Kidney capillary endothelial cell (primary cell): ENCODE data around the gene STEAP2.
"Not testable (repeated sequence)": the region's sequence is repeated elsewhere in the genome, so short reads cannot be mapped to it uniquely, and the experiment has no call there.

ENCODE experiments used
- DNase-seq: peaks from one replicate; pipeline ENCODE4 v3.0.0-alpha.2; 2018; ENCODE audit warnings: low spot score

Gene STEAP2

DNA sequence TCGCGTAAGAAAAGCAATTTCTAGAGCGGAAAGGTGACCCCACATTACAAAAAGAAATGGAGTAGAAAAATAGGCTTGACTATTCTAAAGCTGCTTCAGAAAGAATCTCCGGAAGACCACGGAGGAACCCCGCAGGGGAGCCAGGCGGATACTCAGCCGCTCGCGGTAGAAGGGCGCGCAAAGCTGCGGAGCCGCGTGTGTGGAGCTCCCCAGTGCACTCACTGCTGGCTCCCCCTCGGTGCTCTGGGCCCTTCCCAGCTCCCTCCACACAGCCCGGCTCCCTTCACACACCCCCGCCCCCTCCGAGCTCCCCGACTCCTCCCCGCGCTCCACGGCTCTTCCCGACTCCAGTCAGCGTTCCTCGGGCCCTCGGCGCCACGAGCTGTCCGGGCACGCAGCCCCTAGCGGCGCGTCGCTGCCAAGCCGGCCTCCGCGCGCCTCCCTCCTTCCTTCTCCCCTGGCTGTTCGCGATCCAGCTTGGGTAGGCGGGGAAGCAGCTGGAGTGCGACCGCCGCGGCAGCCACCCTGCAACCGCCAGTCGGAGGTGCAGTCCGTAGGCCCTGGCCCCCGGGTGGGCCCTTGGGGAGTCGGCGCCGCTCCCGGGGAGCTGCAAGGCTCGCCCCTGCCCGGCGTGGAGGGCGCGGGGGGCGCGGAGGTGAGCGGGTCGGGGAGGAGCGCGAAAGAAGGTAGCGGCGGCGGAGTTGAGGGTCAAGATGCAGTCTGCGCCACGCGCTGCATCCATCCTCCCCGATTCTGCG lies at the start of gene STEAP2:
TSS of gene STEAP2 (plus strand) at position 350 of the 758 bp plus-strand sequence. CDS start 13,343 bp downstream, outside the sequence.
- peak; percentile 37 for DNase-seq

DNA sequence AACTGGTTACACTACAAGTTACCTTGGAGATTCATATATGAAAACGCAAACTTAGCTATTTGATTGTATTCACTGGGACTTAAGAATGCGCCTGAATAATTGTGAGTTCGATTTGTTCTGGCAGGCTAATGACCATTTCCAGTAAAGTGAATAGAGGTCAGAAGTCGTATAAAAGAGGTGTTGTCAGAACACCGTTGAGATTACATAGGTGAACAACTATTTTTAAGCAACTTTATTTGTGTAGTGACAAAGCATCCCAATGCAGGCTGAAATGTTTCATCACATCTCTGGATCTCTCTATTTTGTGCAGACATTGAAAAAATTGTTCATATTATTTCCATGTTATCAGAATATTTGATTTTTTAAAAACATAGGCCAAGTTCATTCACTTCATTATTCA lies 48.0 kb upstream of the STEAP2 start:
- no peak for DNase-seq

DNA sequence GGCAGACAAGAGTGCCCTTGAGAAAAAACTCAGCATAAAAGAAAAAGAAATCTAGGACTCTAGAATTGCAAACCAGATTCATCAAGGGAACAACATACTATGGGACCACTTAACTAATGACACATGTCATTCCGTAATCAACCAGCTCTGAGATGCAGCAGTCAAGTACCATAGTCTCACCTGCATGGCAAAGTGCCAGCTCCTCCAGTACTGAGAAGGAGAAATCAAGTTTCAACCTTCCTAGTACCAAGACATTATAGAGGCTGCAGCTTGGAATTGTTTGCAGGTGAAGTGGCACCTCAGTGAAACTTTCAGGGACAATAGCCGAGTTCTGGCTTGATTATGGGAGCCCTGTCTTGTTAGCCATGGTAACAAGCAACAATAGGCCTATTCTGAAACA lies 45.8 kb upstream of the STEAP2 start:
- DNase-seq = no peak

- DNase-seq = no peak
Observed at GRCh38 chr7:90166153-90166552, 45.4 kb upstream of the STEAP2 start.

- no peak for DNase-seq
Observed at GRCh38 chr7:90167361-90167760, 44.2 kb upstream of the STEAP2 start.

- DNase-seq = no peak
Observed at GRCh38 chr7:90169891-90170290, 41.6 kb upstream of the STEAP2 start.

GRCh38 chr7:90172121-90172520 lies 39.4 kb upstream of the STEAP2 start:
- DNase-seq = no peak

GRCh38 chr7:90172624-90173023 lies 38.9 kb upstream of the STEAP2 start:
- no peak for DNase-seq

DNA sequence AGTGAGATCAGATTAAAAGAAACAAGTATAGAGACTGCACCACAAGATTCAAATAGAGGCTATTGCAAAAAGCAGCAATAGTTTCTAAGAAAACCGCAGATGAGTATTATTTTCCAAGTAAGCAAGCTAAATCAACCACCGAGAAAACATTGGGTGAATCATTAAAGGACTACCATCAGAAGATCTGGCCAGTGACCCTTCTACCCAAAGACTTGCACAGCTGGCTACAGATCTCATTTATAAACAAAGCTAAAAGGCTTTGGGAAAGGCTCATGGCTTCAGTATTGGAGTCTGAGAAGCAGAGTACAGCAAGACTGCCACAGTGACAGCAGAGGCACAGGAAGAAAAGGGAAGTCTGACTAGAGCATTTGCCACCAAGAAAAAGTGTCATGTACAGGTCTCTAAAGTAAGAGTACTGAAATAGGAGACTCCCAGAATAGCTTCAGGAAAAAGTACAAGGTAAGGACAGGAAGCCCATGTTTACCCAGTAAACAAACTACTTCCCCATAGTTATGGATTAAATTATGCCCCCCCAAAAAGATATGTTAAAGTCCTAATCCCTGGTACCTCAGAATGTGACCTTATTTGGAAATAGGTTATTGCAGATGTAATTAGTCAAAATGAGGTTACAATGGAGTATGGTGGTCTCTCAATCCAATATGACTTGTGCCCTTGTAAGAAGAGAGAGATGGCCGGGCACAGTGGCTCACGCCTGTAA lies 38.3 kb upstream of the STEAP2 start:
- no peak for DNase-seq

GRCh38 chr7:90175667-90176066 lies 35.9 kb upstream of the STEAP2 start:
- no peak for DNase-seq

DNA sequence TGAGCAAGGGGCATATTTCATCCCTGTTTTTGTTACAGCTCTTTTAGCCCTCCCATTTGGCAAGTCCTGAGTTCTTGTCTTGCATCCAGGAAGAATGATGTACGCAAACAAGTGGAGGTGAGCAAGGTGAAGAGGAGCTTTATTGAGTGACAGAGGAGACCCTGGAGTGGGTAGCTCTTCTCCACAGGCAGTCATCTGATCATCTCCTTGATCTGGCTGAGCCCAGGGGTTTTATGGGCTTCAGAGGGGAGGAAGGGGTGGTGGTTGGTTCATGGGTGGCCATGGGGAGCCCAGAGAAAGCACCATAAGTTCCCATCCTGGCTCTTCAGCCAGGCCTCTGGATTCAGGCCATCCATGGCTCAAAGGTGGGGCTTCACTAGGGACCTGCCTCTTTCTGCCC lies 35.3 kb upstream of the STEAP2 start:
- no peak for DNase-seq

DNA sequence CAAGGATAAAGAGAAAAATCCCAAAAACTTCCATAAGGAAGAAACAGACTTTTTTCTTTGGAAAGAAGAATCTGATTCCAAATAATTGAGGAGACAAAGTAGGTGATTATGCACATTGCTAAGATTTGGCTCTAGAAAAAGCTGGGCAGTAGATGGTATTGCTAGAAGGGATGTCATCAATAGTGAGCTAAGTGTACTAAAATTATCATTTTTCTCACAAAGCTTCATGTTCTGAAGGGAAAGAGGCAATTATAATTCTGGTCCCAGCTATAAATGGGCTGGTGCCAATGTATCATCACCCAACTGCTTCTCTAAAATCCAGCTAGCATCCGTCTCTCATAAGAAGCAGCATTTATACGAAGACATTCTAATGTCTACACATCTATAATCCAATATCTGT lies 33.4 kb upstream of the STEAP2 start:
- DNase-seq = no peak

DNA sequence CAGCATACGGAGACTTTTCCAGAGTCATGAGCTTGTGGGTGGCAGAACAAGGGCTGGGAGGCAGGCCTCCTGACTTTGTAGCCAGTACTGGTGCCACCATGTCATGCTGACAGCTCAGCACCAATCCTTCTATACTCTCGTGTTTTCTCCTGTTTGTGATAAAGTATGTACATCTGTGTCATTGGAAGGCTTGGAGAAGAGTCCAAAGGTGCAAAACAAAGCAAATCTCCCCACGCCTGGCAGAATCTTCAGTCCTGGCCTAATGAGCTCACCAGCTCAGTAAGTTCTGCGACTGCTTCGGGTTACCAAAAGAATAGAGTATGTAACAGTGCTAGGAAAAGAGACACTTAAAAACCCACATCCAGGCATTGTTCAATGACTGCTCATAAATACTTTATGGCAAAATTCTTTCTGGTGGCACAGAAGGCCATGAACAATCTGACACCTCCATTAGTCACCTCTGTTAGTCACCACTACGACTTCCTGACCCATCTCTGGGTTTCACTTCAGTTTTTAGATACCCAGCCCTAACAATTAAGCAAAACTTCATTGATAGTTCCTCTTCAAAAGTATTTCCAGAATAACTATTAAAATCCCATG lies 32.8 kb upstream of the STEAP2 start:
- DNase-seq = peak; percentile 93

GRCh38 chr7:90180011-90180585 lies 31.4 kb upstream of the STEAP2 start:
- no peak for DNase-seq

- no peak for DNase-seq
Observed at GRCh38 chr7:90180649-90181048, 30.9 kb upstream of the STEAP2 start.

- no peak for DNase-seq
Observed at GRCh38 chr7:90181485-90181884, 30.1 kb upstream of the STEAP2 start.

DNA sequence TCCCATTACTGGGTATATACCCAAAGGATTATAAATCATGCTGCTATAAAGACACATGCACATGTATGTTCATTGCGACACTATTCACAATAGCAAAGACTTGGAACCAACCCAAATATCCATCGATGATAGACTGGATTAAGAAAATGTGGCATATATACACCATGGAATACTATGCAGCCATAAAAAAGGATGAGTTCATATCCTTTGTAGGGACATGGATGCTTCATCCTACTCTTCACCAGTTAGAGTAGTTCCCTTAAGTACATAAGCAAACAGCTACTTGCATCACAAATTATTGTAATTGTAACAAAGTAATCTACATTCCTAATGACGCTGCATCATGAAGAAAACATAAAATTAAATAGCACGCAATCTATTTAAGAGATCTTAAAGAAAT lies 25.2 kb upstream of the STEAP2 start:
- DNase-seq = not testable (repeated sequence)

DNA sequence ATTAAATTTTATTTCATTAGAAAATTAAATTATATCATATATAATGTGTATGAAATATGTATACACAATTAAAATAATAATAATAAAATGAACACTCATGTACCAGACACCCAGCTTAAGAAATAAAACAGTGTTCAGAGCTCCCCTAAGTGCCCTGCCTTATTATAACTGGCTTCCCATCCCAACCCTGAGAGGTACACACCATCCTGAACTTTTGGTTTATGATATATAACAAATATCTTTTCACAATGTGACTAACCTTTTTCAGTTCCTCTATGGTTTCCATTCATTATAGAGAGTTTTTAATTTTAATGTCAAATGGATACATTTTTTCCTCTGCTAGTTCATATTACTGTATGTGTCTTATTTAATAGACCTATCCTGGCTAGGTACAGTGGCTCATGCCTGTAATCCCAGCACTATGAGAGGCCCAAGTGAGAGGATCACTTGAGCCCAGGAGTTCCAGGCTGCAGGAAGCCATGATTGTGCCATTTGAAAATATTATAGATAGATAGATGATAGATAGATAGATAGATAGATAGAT lies 24.0 kb upstream of the STEAP2 start:
- no peak for DNase-seq

- no peak for DNase-seq
Observed at GRCh38 chr7:90188281-90188680, 23.3 kb upstream of the STEAP2 start.

- DNase-seq = no peak
Observed at GRCh38 chr7:90190995-90191394, 20.5 kb upstream of the STEAP2 start.

GRCh38 chr7:90191648-90192047 lies 19.9 kb upstream of the STEAP2 start:
- no peak for DNase-seq
